ENCODE data around the gene KHDRBS2.

DNA sequence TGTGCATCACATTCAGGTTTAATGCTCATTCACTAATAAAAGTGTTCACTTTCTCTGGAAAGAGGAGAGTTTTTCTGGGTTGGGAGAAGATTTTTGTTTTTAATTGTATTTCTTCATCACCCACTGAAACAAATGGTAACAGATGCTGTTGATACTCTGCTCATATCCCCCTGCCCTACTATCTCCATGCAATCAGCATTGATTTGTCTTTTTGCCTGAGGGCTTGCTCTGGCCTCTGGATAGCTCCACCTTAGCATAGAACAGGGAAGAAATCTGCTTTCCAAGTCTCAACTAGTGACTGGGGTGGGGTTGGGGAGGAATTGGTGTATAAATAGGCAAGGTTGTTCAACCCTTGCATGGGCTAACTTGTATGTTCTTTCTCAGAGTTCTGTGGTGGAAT, 296.4 kb downstream of the KHDRBS2 start:
- no peak for TF ChIP-seq POLR2AphosphoS5 (IDR thresholded peaks at IDR 0.05; ENCODE audit: insufficient read depth in 1 of 2, low read depth in 1 of 2)
- TF ChIP-seq, protein P1, sequence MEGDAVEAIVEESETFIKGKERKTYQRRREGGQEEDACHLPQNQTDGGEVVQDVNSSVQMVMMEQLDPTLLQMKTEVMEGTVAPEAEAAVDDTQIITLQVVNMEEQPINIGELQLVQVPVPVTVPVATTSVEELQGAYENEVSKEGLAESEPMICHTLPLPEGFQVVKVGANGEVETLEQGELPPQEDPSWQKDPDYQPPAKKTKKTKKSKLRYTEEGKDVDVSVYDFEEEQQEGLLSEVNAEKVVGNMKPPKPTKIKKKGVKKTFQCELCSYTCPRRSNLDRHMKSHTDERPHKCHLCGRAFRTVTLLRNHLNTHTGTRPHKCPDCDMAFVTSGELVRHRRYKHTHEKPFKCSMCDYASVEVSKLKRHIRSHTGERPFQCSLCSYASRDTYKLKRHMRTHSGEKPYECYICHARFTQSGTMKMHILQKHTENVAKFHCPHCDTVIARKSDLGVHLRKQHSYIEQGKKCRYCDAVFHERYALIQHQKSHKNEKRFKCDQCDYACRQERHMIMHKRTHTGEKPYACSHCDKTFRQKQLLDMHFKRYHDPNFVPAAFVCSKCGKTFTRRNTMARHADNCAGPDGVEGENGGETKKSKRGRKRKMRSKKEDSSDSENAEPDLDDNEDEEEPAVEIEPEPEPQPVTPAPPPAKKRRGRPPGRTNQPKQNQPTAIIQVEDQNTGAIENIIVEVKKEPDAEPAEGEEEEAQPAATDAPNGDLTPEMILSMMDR (IDR thresholded peaks at IDR 0.05), result no peak
